WI38 (cell line): ENCODE results near the gene IFT43.

Experiments used
- H3K4me3 ChIP-seq: 2 replicates; pipeline ENCODE4 v1.5.1; 2011; ENCODE audit warnings: low read depth, mild to moderate bottlenecking, control low read depth, low read length
- CTCF ChIP-seq: IDR thresholded peaks from 2 replicates; pipeline ENCODE4 v1.5.1; 2012; ENCODE audit warnings: low read depth, mild to moderate bottlenecking, control low read depth, low read length

IFT43 gene

GRCh38 chr14:76118594-76118993 is 133.0 kb downstream of the IFT43 start:
- H3K4me3 ChIP-seq = no peak overlapping the region
- TF ChIP-seq CTCF = no peak

GRCh38 chr14:76121089-76121748 is 135.7 kb downstream of the IFT43 start:
- no peak overlapping the region for H3K4me3 ChIP-seq
- TF ChIP-seq CTCF = no peak

- no peak overlapping the region for H3K4me3 ChIP-seq
- TF ChIP-seq CTCF = no peak
Observed at GRCh38 chr14:76123426-76124225, 138.1 kb downstream of the IFT43 start.

GRCh38 chr14:76125511-76125910 is 139.9 kb downstream of the IFT43 start:
- no peak for TF ChIP-seq CTCF
- H3K4me3 ChIP-seq = no peak overlapping the region

- TF ChIP-seq CTCF = no peak
- no peak overlapping the region for H3K4me3 ChIP-seq
Observed at GRCh38 chr14:76126076-76126475, 140.5 kb downstream of the IFT43 start.

- TF ChIP-seq CTCF = no peak
Observed at GRCh38 chr14:76129851-76130576, 144.5 kb downstream of the IFT43 start.

More at GRCh38 chr14:76129851-76130576, 144.5 kb downstream of the IFT43 start:
- H3K4me3 ChIP-seq = no peak overlapping the region
